ENCODE data around the gene TFR2. TPM values are rescaled to one million over a fixed set of nuclear protein-coding genes. Genes with fewer than 3 reads are reported as not detected.

Gene TFR2
- total and polyA plus RNA-seq, 2 donors (not counting 1 experiment from before 2014, with no cell fraction given), result 0.16 TPM; not detected in 1

DNA sequence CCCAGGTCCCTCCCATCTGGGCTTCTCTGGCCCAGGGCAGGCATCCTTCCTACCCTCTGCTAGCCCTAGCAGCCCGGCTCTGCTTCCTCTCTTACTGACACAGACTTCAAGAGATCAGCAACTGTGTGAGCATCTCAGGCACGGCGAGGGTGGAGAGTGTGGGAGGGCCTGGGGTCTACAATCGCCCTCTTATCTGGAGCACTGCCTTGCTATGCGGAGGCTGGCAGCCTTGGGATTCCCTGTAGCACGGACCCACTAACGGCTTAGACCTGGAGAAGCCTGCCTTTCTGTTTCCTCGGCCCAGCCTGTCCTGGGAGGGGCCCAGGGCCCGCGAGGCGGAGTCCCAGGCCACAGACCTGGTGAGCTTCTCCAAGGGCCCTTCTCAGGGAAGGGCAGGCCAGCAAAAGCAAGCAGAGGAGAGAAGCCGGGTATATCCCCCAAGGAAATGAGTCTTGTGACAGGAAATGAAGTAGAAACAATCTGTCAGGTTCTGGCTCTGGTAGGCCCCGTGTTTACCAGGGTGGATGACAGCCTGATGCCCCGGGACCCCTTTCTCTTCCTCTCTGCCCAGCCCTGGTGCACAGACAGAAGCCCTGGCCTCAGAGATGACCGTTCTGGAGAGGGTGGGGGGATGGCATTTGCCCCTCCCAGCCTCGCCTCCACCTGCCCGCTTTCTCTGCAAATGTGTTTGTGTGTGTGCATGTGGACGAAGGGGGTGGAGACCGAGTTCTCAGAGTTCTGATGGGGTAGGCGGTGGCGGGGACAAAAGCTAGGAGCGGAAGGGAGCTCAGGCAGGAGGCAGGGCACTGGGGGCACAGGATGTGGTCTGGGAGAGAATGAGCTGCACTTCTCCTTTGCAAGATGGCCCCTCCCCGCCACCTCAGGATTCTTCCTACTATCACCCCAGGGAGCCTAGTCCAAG lies 58.0 kb downstream of the TFR2 start:
- Histone ChIP-seq H3K9me3 (ENCODE audit: control insufficient read depth, insufficient read depth, low read depth, low read length) (no peaks in the 10 kb centered on the region), H3K79me2 (ENCODE audit: control insufficient read depth, insufficient read depth, low read length) (peaks cover 43% of the 10 kb centered on the region), H3K4me2 (ENCODE audit: extremely low read depth, insufficient read depth, low read length) (peak overlapping the region; percentile 83), H3K27me3 (ENCODE audit: control insufficient read depth, insufficient read depth, low read length) (no peaks in the 10 kb centered on the region), H3K9ac (ENCODE audit: insufficient read depth, low read length) (peak overlapping the region; percentile 58), H3K4me1 (ENCODE audit: control insufficient read depth, extremely low read depth, insufficient read depth, low read length) (peaks cover 9% of the 10 kb centered on the region), H3K36me3 (ENCODE audit: control insufficient read depth, insufficient read depth, low read length) (peaks cover 29% of the 10 kb centered on the region), H3K4me3 (replicated peaks in 1 of 4; ENCODE audit: control extremely low read depth in 1 of 4, insufficient read depth in 1 of 4, low read depth in 3 of 4, low read length in 4 of 4) (peak overlapping the region; percentile 33 to 92 (median 56)), H3K27ac (ENCODE audit: insufficient read depth, low read length) (peak overlapping the region; percentile 83), H2AFZ (ENCODE audit: low read length) (no peak overlapping the region), H4K20me1 (ENCODE audit: control insufficient read depth, extremely low read depth, insufficient read depth, low read length) (no peaks in the 10 kb centered on the region)
- peak; percentile 53 to 72 for DNase-seq (ENCODE audit: low read depth in 2 of 2)
- no peak for TF ChIP-seq EZH2 (IDR thresholded peaks at IDR 0.05; ENCODE audit: low read length, missing control alignments)
- TF ChIP-seq CTCF (conservative IDR thresholded peaks at IDR 0.05 in 1 of 2, IDR thresholded peaks at IDR 0.05 in 1 of 2; ENCODE audit: low read depth in 1 of 2, low read length in 2 of 2), result no peak

GRCh38 chr7:100582650-100583049 lies 58.7 kb downstream of the TFR2 start:
- Histone ChIP-seq H4K20me1 (ENCODE audit: control insufficient read depth, extremely low read depth, insufficient read depth, low read length) (no peaks in the 10 kb centered on the region), H3K4me3 (replicated peaks in 1 of 4; ENCODE audit: control extremely low read depth in 1 of 4, insufficient read depth in 1 of 4, low read depth in 3 of 4, low read length in 4 of 4) (peak overlapping the region in 2 of 4 experiments; percentile 11 to 92), H3K9ac (ENCODE audit: insufficient read depth, low read length) (no peak overlapping the region), H2AFZ (ENCODE audit: low read length) (no peak overlapping the region), H3K27ac (ENCODE audit: insufficient read depth, low read length) (peak overlapping the region; percentile 83), H3K4me2 (ENCODE audit: extremely low read depth, insufficient read depth, low read length) (no peak overlapping the region), H3K27me3 (ENCODE audit: control insufficient read depth, insufficient read depth, low read length) (no peaks in the 10 kb centered on the region), H3K79me2 (ENCODE audit: control insufficient read depth, insufficient read depth, low read length) (peaks cover 43% of the 10 kb centered on the region), H3K36me3 (ENCODE audit: control insufficient read depth, insufficient read depth, low read length) (peaks cover 33% of the 10 kb centered on the region), H3K4me1 (ENCODE audit: control insufficient read depth, extremely low read depth, insufficient read depth, low read length) (peaks cover 9% of the 10 kb centered on the region), H3K9me3 (ENCODE audit: control insufficient read depth, insufficient read depth, low read depth, low read length) (no peaks in the 10 kb centered on the region)
- no peak for DNase-seq (ENCODE audit: low read depth in 2 of 2)
- TF ChIP-seq EZH2 (IDR thresholded peaks at IDR 0.05; ENCODE audit: low read length, missing control alignments) (no peak), CTCF (conservative IDR thresholded peaks at IDR 0.05 in 1 of 2, IDR thresholded peaks at IDR 0.05 in 1 of 2; ENCODE audit: low read depth in 1 of 2, low read length in 2 of 2) (no peak)

- Histone ChIP-seq H3K4me1 (ENCODE audit: control insufficient read depth, extremely low read depth, insufficient read depth, low read length) (peaks cover 9% of the 10 kb centered on the region), H2AFZ (ENCODE audit: low read length) (no peak overlapping the region), H3K9me3 (ENCODE audit: control insufficient read depth, insufficient read depth, low read depth, low read length) (no peaks in the 10 kb centered on the region), H3K27ac (ENCODE audit: insufficient read depth, low read length) (no peak overlapping the region), H3K4me2 (ENCODE audit: extremely low read depth, insufficient read depth, low read length) (no peak overlapping the region), H3K36me3 (ENCODE audit: control insufficient read depth, insufficient read depth, low read length) (peaks cover 35% of the 10 kb centered on the region), H3K9ac (ENCODE audit: insufficient read depth, low read length) (no peak overlapping the region), H4K20me1 (ENCODE audit: control insufficient read depth, extremely low read depth, insufficient read depth, low read length) (no peaks in the 10 kb centered on the region), H3K79me2 (ENCODE audit: control insufficient read depth, insufficient read depth, low read length) (peaks cover 43% of the 10 kb centered on the region), H3K27me3 (ENCODE audit: control insufficient read depth, insufficient read depth, low read length) (no peaks in the 10 kb centered on the region), H3K4me3 (replicated peaks in 1 of 4; ENCODE audit: control extremely low read depth in 1 of 4, insufficient read depth in 1 of 4, low read depth in 3 of 4, low read length in 4 of 4) (no peak overlapping the region)
- DNase-seq (ENCODE audit: low read depth in 2 of 2), result no peak
- no peak for TF ChIP-seq EZH2 (IDR thresholded peaks at IDR 0.05; ENCODE audit: low read length, missing control alignments)
- no peak for TF ChIP-seq CTCF (conservative IDR thresholded peaks at IDR 0.05 in 1 of 2, IDR thresholded peaks at IDR 0.05 in 1 of 2; ENCODE audit: low read depth in 1 of 2, low read length in 2 of 2)
These were observed 59.2 kb downstream of the TFR2 start for GRCh38 chr7:100582041-100582579.

All from fibroblast of lung (primary cell).